H1 (cell line): Measurements from ENCODE around the gene NCLN. TPM values are rescaled to one million over a fixed set of nuclear protein-coding genes. Genes with fewer than 3 reads are reported as not detected.

Source experiments
- CBX8 ChIP-seq: fragments of 300-800, 300-1000 bp; sonication (generic); IDR thresholded peaks from 2 replicates; pipeline ENCODE4 v1.7.1; 2016; ENCODE audit warnings: low read depth, low read length, borderline replicate concordance
- CEBPB ChIP-seq: IDR thresholded peaks from 2 replicates; pipeline ENCODE4 v1.6.1; 2012; ENCODE audit warnings: low read depth, low read length
- CHD1 ChIP-seq: IDR thresholded peaks from 2 replicates; pipeline ENCODE4 v1.6.1; 2012; ENCODE audit warnings: low read depth, low read length, improper control_type of control experiment
- JUND ChIP-seq: IDR thresholded peaks from 2 replicates; pipeline ENCODE4 v1.6.1; 2011; ENCODE audit warnings: mild to moderate bottlenecking, improper control_type of control experiment, low read length
- NRF1 ChIP-seq: IDR thresholded peaks from 2 replicates; pipeline ENCODE4 v1.6.1; 2011; ENCODE audit warnings: mild to moderate bottlenecking, low read depth, low read length, improper control_type of control experiment
- polyA plus RNA-seq, 7 experiments: library from polyadenylated mRNA; depleted of rRNA in 3 of 7; stranded (reverse) in 5 of 7; unstranded in 2 of 7; fragments of >200 nt in 5 of 7; fragments of 200-250 nt in 2 of 7; gene quantifications; 1 replicate in 5 of 7; 2 replicates in 1 of 7; 4 replicates in 1 of 7; pipeline versions ENCODE4 v1.2.1 to v1.2.3, GENCODE V29; 2011 to 2013; ENCODE audit warnings: missing spikeins in 2 of 7, mixed read lengths in 2 of 7
- total RNA-seq: library from RNA; stranded (reverse); fragmentation: NEBNext Ultra II Directional; extraction: Animal tissue kit (Norgen Biotek cat#: 25700); gene quantifications from 2 replicates; pipeline ENCODE4 v1.2.1, GENCODE V29; 2021
- TF ChIP-seq, protein P1 (sequence below): IDR thresholded peaks from 2 replicates; pipeline ENCODE4 v1.6.1; 2011; ENCODE audit warnings: low read depth, mild to moderate bottlenecking, low read length; ENCODE audit not compliant: insufficient read depth
- TF ChIP-seq, protein P2 (sequence below): IDR thresholded peaks from 2 replicates; pipeline ENCODE4 v1.6.1; 2012; ENCODE audit warnings: inconsistent platforms

The NCLN gene
- total and polyA plus RNA-seq, 2 of the 8 experiments (the other 6 are each of a cell fraction or from before 2014, with no cell fraction given), result 89.2 to 103 TPM

DNA sequence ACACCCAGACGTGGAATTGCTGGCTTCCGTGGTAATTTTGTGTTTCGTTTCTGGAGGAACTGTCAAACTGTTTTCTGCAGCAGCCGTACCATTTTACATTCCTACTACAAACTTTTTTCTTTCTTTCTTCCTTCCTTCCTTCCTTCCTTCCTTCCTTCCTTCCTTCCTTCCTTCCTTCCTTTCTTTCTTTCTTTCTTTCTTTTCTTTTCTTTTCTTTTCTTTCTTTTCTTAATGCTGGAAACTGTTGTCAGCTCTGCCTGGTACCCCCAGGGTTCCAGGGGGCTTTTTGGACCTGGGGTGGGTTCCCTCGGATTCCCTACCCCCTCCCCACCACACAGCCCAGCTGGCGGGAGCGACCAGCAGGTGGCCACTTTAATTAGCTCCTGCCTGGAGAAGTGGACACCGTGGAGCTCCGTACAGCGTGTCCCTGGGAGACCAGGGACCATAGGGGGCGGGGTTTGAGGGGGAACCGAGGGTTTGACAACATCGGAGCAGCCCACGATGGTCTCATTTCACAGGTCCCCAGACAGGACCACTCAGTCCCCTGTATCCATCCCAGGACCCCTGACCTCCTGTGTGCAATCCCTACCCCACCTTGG lies 63.1 kb downstream of the NCLN start (continued):
- TF ChIP-seq, protein P1, sequence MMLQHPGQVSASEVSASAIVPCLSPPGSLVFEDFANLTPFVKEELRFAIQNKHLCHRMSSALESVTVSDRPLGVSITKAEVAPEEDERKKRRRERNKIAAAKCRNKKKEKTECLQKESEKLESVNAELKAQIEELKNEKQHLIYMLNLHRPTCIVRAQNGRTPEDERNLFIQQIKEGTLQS, result no peak
- no peak for TF ChIP-seq CHD1
- no peak for TF ChIP-seq JUND
- TF ChIP-seq NRF1, result no peak
- TF ChIP-seq, protein P2, sequence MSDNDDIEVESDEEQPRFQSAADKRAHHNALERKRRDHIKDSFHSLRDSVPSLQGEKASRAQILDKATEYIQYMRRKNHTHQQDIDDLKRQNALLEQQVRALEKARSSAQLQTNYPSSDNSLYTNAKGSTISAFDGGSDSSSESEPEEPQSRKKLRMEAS, result no peak
- no peak for TF ChIP-seq CBX8
- TF ChIP-seq CEBPB, result no peak
